ENCODE data around the gene BCO1.

The BCO1 gene, protein sequence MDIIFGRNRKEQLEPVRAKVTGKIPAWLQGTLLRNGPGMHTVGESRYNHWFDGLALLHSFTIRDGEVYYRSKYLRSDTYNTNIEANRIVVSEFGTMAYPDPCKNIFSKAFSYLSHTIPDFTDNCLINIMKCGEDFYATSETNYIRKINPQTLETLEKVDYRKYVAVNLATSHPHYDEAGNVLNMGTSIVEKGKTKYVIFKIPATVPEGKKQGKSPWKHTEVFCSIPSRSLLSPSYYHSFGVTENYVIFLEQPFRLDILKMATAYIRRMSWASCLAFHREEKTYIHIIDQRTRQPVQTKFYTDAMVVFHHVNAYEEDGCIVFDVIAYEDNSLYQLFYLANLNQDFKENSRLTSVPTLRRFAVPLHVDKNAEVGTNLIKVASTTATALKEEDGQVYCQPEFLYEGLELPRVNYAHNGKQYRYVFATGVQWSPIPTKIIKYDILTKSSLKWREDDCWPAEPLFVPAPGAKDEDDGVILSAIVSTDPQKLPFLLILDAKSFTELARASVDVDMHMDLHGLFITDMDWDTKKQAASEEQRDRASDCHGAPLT

GRCh38 chr16:81238296-81239011 is at the start of gene BCO1:
Gene BCO1 (plus strand): TSS chr16:81238689. CDS start chr16:81238909, 220 bp downstream.
- H3K27ac ChIP-seq (ENCODE audit: poor library complexity, severe bottlenecking): no peak within 1 kb of the TSS
- H3K9me3 ChIP-seq (ENCODE audit: severe bottlenecking): no peaks in the 10 kb centered on the region
- TF ChIP-seq, protein P1, sequence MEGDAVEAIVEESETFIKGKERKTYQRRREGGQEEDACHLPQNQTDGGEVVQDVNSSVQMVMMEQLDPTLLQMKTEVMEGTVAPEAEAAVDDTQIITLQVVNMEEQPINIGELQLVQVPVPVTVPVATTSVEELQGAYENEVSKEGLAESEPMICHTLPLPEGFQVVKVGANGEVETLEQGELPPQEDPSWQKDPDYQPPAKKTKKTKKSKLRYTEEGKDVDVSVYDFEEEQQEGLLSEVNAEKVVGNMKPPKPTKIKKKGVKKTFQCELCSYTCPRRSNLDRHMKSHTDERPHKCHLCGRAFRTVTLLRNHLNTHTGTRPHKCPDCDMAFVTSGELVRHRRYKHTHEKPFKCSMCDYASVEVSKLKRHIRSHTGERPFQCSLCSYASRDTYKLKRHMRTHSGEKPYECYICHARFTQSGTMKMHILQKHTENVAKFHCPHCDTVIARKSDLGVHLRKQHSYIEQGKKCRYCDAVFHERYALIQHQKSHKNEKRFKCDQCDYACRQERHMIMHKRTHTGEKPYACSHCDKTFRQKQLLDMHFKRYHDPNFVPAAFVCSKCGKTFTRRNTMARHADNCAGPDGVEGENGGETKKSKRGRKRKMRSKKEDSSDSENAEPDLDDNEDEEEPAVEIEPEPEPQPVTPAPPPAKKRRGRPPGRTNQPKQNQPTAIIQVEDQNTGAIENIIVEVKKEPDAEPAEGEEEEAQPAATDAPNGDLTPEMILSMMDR (IDR thresholded peaks at IDR 0.05; ENCODE audit: poor library complexity, severe bottlenecking): no peak
- H3K36me3 ChIP-seq (ENCODE audit: low read depth): no peaks in the 10 kb centered on the region
- H3K4me1 ChIP-seq (ENCODE audit: insufficient read depth, poor library complexity, severe bottlenecking): no peaks in the 10 kb centered on the region
- H3K4me3 ChIP-seq (ENCODE audit: severe bottlenecking): no peak within 1 kb of the TSS
- ATAC-seq (ENCODE audit: low read depth) (peak; percentile 84), DNase-seq (ENCODE audit: low spot score) (no peak)
- no peaks in the 10 kb centered on the region for H3K27me3 ChIP-seq (ENCODE audit: insufficient read depth, poor library complexity, severe bottlenecking)

GRCh38 chr16:81189100-81189664 is 49.3 kb upstream of the BCO1 start:
- H3K4me3 ChIP-seq (ENCODE audit: severe bottlenecking): no peak overlapping the region

GRCh38 chr16:81190667-81191066 is 47.8 kb upstream of the BCO1 start:
- Histone ChIP-seq H3K36me3 (ENCODE audit: low read depth) (no peaks in the 10 kb centered on the region), H3K27me3 (ENCODE audit: insufficient read depth, poor library complexity, severe bottlenecking) (no peaks in the 10 kb centered on the region), H3K9me3 (ENCODE audit: severe bottlenecking) (no peaks in the 10 kb centered on the region), H3K4me1 (ENCODE audit: insufficient read depth, poor library complexity, severe bottlenecking) (no peaks in the 10 kb centered on the region), H3K27ac (ENCODE audit: poor library complexity, severe bottlenecking) (no peak overlapping the region), H3K4me3 (ENCODE audit: severe bottlenecking) (no peak overlapping the region)
- ATAC-seq (ENCODE audit: low read depth): peak; percentile 83
- TF ChIP-seq, protein P1 (IDR thresholded peaks at IDR 0.05; ENCODE audit: poor library complexity, severe bottlenecking): no peak
- DNase-seq (ENCODE audit: low spot score): no peak

More at GRCh38 chr16:81189100-81189664, 49.3 kb upstream of the BCO1 start:
- Histone ChIP-seq H3K27ac (ENCODE audit: poor library complexity, severe bottlenecking) (no peak overlapping the region), H3K9me3 (ENCODE audit: severe bottlenecking) (no peaks in the 10 kb centered on the region), H3K36me3 (ENCODE audit: low read depth) (no peaks in the 10 kb centered on the region), H3K27me3 (ENCODE audit: insufficient read depth, poor library complexity, severe bottlenecking) (no peaks in the 10 kb centered on the region), H3K4me1 (ENCODE audit: insufficient read depth, poor library complexity, severe bottlenecking) (no peaks in the 10 kb centered on the region)
- DNase-seq (ENCODE audit: low spot score): no peak
- ATAC-seq (ENCODE audit: low read depth): no peak
- TF ChIP-seq, protein P1 (IDR thresholded peaks at IDR 0.05; ENCODE audit: poor library complexity, severe bottlenecking): no peak

- TF ChIP-seq, protein P1 (IDR thresholded peaks at IDR 0.05; ENCODE audit: poor library complexity, severe bottlenecking): no peak
- no peak overlapping the region for H3K4me3 ChIP-seq (ENCODE audit: severe bottlenecking)
- H3K27me3 ChIP-seq (ENCODE audit: insufficient read depth, poor library complexity, severe bottlenecking): no peaks in the 10 kb centered on the region
- ATAC-seq (ENCODE audit: low read depth) (no peak), DNase-seq (ENCODE audit: low spot score) (no peak)
- no peaks in the 10 kb centered on the region for H3K9me3 ChIP-seq (ENCODE audit: severe bottlenecking)
- H3K27ac ChIP-seq (ENCODE audit: poor library complexity, severe bottlenecking): no peak overlapping the region
- H3K4me1 ChIP-seq (ENCODE audit: insufficient read depth, poor library complexity, severe bottlenecking): no peaks in the 10 kb centered on the region
- no peaks in the 10 kb centered on the region for H3K36me3 ChIP-seq (ENCODE audit: low read depth)
Measured at GRCh38 chr16:81195885-81196534, 42.5 kb upstream of the BCO1 start.

Data from RWPE2 (cell line).